Thoracic aorta (tissue), 2 donors: ENCODE data around the gene RSL1D1. TPM values are rescaled to one million over a fixed set of nuclear protein-coding genes. Genes with fewer than 3 reads are reported as not detected.

Source experiments
- ATAC-seq: fragments of 150-250 bp; one replicate; pipeline ENCODE4 v1.8.0; 2017; ENCODE audit warnings: low read depth; ENCODE audit not compliant: insufficient number of reproducible peaks, low FRiP score
- DNase-seq: peaks from one replicate; pipeline ENCODE4 v3.0.0-alpha.2; 2020; ENCODE audit warnings: low spot score
- H3K27ac ChIP-seq, 2 donors: fragments of 200-600 bp; sonication (generic); 1 replicate in 1 of 2; 2 replicates in 1 of 2; pipeline ENCODE4 v1.5.1; 2016; ENCODE audit warnings: mild to moderate bottlenecking in 2 of 2, moderate library complexity in 2 of 2
- H3K27me3 ChIP-seq: fragments of 200-600 bp; sonication (generic); replicated peaks from 2 replicates; pipeline ENCODE4 v1.6.0; 2016; ENCODE audit warnings: mild to moderate bottlenecking; ENCODE audit not compliant: insufficient read depth
- H3K36me3 ChIP-seq: fragments of 200-600 bp; sonication (generic); one replicate; pipeline ENCODE4 v1.5.1; 2016
- H3K4me1 ChIP-seq, 2 donors: fragments of 200-600 bp; sonication (generic); 1 replicate in 1 of 2; 2 replicates in 1 of 2; pipeline versions ENCODE4 v1.5.1 to v1.6.0; 2016; ENCODE audit warnings: low read depth in 2 of 2, mild to moderate bottlenecking in 1 of 2; ENCODE audit not compliant: control insufficient read depth in 1 of 2
- H3K4me3 ChIP-seq: fragments of 200-600 bp; sonication (generic); 2 replicates; pipeline ENCODE4 v1.5.1; 2016; ENCODE audit warnings: mild to moderate bottlenecking
- H3K9me3 ChIP-seq: fragments of 200-600 bp; sonication (generic); 2 replicates; pipeline ENCODE4 v1.5.1; 2016
- CTCF ChIP-seq: fragments of 200-600 bp; sonication (generic); IDR thresholded peaks from one replicate; pipeline ENCODE4 v1.5.1; 2019; ENCODE audit warnings: antibody characterized with exemption
- total RNA-seq, 2 donors: library from RNA; depleted of rRNA; stranded (reverse); fragments of >200 nt; gene quantifications; one replicate each; pipeline versions ENCODE4 v1.1.0 to v1.2.3, GENCODE V29; 2016

The RSL1D1 gene
- total RNA-seq, 2 donors from 2014 or later = 51.2 to 184 TPM

- Histone ChIP-seq H3K9me3 (no peaks in the 10 kb centered on the region), H3K36me3 (no peaks in the 10 kb centered on the region), H3K4me3 (no peak overlapping the region), H3K27ac (no peak overlapping the region), H3K27me3 (no peaks in the 10 kb centered on the region), H3K4me1 (peaks cover 0 to 1% of the 10 kb centered on the region in 2 donors)
- no peak for DNase-seq
- ATAC-seq = no peak
- no peak for TF ChIP-seq CTCF
Observed at GRCh38 chr16:11805556-11805955, 45.8 kb downstream of the RSL1D1 start.

GRCh38 chr16:11801481-11802021, 49.8 kb downstream of the RSL1D1 start:
- TF ChIP-seq CTCF = no peak
- H3K9me3 ChIP-seq = no peaks in the 10 kb centered on the region
- H3K27me3 ChIP-seq = no peaks in the 10 kb centered on the region
- ATAC-seq (no peak), DNase-seq (no peak)
- peaks cover 14 to 28% of the 10 kb centered on the region in 2 donors for H3K4me1 ChIP-seq
- H3K36me3 ChIP-seq = no peaks in the 10 kb centered on the region
- no peak overlapping the region for H3K27ac ChIP-seq
- H3K4me3 ChIP-seq = no peak overlapping the region

- TF ChIP-seq CTCF = no peak
Observed at GRCh38 chr16:11800382-11800718, 51.0 kb downstream of the RSL1D1 start.

GRCh38 chr16:11799509-11800381, 51.6 kb downstream of the RSL1D1 start:
- Histone ChIP-seq H3K36me3 (no peaks in the 10 kb centered on the region), H3K4me1 (peaks cover 26 to 40% of the 10 kb centered on the region in 2 donors), H3K27ac (no peak overlapping the region), H3K9me3 (no peaks in the 10 kb centered on the region), H3K27me3 (no peaks in the 10 kb centered on the region), H3K4me3 (no peak overlapping the region)
- no peak for TF ChIP-seq CTCF
- DNase-seq = no peak
- no peak for ATAC-seq

More at GRCh38 chr16:11800382-11800718, 51.0 kb downstream of the RSL1D1 start:
- Histone ChIP-seq H3K27ac (no peak overlapping the region), H3K9me3 (no peaks in the 10 kb centered on the region), H3K36me3 (no peaks in the 10 kb centered on the region), H3K4me1 (peaks cover 20 to 34% of the 10 kb centered on the region in 2 donors), H3K27me3 (no peaks in the 10 kb centered on the region), H3K4me3 (no peak overlapping the region)
- no peak for ATAC-seq
- no peak for DNase-seq

- Histone ChIP-seq H3K4me3 (peak overlapping the region; percentile 90), H3K36me3 (no peaks in the 10 kb centered on the region), H3K27me3 (no peaks in the 10 kb centered on the region), H3K27ac (peak overlapping the region; percentile 99 to 100), H3K4me1 (peaks cover 34 to 48% of the 10 kb centered on the region in 2 donors), H3K9me3 (no peaks in the 10 kb centered on the region)
- TF ChIP-seq CTCF = no peak
- DNase-seq = no peak
- ATAC-seq = no peak
Observed at GRCh38 chr16:11799017-11799381, 52.3 kb downstream of the RSL1D1 start.
